ENCODE data around the gene LSMEM2.

GRCh38 chr3:50327943-50328691 is 49.2 kb downstream of the LSMEM2 start, which contains the start of gene TUSC2:
- TF ChIP-seq CTCF (conservative IDR thresholded peaks at IDR 0.05; ENCODE audit: low read depth in 2 of 2) (no peak), EZH2 (IDR thresholded peaks at IDR 0.05; ENCODE audit: low read depth, unreplicated experiment) (no peak), EZH2phosphoT487 (IDR thresholded peaks at IDR 0.05; ENCODE audit: unreplicated experiment) (no peak), POLR2AphosphoS5 (IDR thresholded peaks at IDR 0.05; ENCODE audit: low read depth) (peak; percentile 86)

Data from GM23338 (cell line).